Panc1 (cell line): ENCODE measurements around the gene SLC27A1.

Experiments
- CTCF ChIP-seq: fragments of 450-650 bp; IDR thresholded peaks from 2 replicates; pipeline ENCODE4 v1.5.1; 2017; ENCODE audit warnings: mild to moderate bottlenecking
- POLR2AphosphoS5 ChIP-seq: IDR thresholded peaks from 2 replicates; pipeline ENCODE4 v1.6.1; 2012; ENCODE audit warnings: mild to moderate bottlenecking, low read depth, low read length, moderate library complexity
- REST ChIP-seq, 2 experiments: IDR thresholded peaks; 2 replicates each; pipeline ENCODE4 v1.6.1; 2011 to 2012; ENCODE audit warnings: low read depth in 2 of 2, control low read depth in 1 of 2, low read length in 1 of 2, mild to moderate bottlenecking in 1 of 2, moderate library complexity in 1 of 2; ENCODE audit not compliant: insufficient read depth in 1 of 2
- SIN3A ChIP-seq: IDR thresholded peaks from 2 replicates; pipeline ENCODE4 v1.6.1; 2012; ENCODE audit warnings: low read depth, mild to moderate bottlenecking, low read length, moderate library complexity, borderline replicate concordance; ENCODE audit not compliant: insufficient read depth
- TCF7L2 ChIP-seq: IDR thresholded peaks from 2 replicates; pipeline ENCODE4 v1.6.1; 2011; ENCODE audit warnings: mild to moderate bottlenecking, low read depth, low read length, inconsistent platforms

GRCh38 chr19:17529239-17530158, 59.2 kb downstream of the SLC27A1 start:
- TF ChIP-seq CTCF (no peak), REST (IDR thresholded peaks at IDR 0.05; ENCODE audit: insufficient read depth in 1 of 2, low read depth in 2 of 2, low read length in 1 of 2) (no peak), POLR2AphosphoS5 (no peak), SIN3A (no peak), TCF7L2 (no peak)
